ENCODE results near the gene NAV3. TPM values are rescaled to one million over a fixed set of nuclear protein-coding genes. Genes with fewer than 3 reads are reported as not detected.

Gene NAV3
- total RNA-seq, 1 donor from 2014 or later: 11.4 TPM

GRCh38 chr12:77785211-77785610 is 45.5 kb upstream of the NAV3 start:
- no peak overlapping the region for H3K4me3 ChIP-seq
- no peaks in the 10 kb centered on the region for H3K79me2 ChIP-seq (ENCODE audit: low read depth)
- H3F3A ChIP-seq (ENCODE audit: low read depth): no peaks in the 10 kb centered on the region
- no peak for DNase-seq (ENCODE audit: low spot score)
- no peak overlapping the region for H3K9ac ChIP-seq
- TF ChIP-seq, protein P1, sequence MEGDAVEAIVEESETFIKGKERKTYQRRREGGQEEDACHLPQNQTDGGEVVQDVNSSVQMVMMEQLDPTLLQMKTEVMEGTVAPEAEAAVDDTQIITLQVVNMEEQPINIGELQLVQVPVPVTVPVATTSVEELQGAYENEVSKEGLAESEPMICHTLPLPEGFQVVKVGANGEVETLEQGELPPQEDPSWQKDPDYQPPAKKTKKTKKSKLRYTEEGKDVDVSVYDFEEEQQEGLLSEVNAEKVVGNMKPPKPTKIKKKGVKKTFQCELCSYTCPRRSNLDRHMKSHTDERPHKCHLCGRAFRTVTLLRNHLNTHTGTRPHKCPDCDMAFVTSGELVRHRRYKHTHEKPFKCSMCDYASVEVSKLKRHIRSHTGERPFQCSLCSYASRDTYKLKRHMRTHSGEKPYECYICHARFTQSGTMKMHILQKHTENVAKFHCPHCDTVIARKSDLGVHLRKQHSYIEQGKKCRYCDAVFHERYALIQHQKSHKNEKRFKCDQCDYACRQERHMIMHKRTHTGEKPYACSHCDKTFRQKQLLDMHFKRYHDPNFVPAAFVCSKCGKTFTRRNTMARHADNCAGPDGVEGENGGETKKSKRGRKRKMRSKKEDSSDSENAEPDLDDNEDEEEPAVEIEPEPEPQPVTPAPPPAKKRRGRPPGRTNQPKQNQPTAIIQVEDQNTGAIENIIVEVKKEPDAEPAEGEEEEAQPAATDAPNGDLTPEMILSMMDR (IDR thresholded peaks at IDR 0.05): no peak
- TF ChIP-seq EZH2 (IDR thresholded peaks at IDR 0.05) (no peak), EZH2phosphoT487 (IDR thresholded peaks at IDR 0.05) (no peak)
- H3K4me1 ChIP-seq: peaks cover 10% of the 10 kb centered on the region
- H3K36me3 Mint-ChIP-seq: no peaks in the 10 kb centered on the region
- H3K36me3 ChIP-seq: no peaks in the 10 kb centered on the region
- H3K9me3 Mint-ChIP-seq: no peaks in the 10 kb centered on the region
- H3K27ac ChIP-seq: no peak overlapping the region
- no peaks in the 10 kb centered on the region for H3K27me3 ChIP-seq
- no peaks in the 10 kb centered on the region for H3K27me3 Mint-ChIP-seq (ENCODE audit: insufficient read depth, low read depth)
- H4K20me1 ChIP-seq (ENCODE audit: low read depth): no peaks in the 10 kb centered on the region
- H3K9me3 ChIP-seq (ENCODE audit: low read depth): no peaks in the 10 kb centered on the region
- H3K4me1 Mint-ChIP-seq: peaks cover 11% of the 10 kb centered on the region
- no peak overlapping the region for H2AFZ ChIP-seq (replicated peaks)
- H3K4me3 Mint-ChIP-seq: no peak overlapping the region
- no peak overlapping the region for H3K4me2 ChIP-seq
- no peak overlapping the region for H3K27ac Mint-ChIP-seq

DNA sequence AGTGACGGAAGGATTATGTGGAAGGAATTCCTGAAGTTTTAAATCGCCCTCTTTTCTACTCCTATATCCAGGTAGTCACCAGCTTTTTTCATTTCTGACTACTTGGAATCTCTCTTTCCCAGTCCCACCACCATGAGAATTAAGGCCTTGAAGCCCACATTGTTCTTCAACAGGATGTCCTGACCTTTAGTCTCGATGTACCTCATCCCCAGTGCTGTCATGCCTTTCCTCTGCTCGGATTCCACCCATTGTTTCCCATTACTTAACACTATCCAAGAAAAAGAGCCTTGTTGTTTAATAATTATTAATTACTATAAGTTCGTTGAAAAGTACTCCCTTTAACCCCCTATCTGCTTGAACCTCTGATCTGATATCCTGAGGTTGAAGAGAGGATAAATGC is 44.0 kb upstream of the NAV3 start:
- no peaks in the 10 kb centered on the region for H3K27me3 ChIP-seq
- no peak overlapping the region for H3K4me2 ChIP-seq
- H3K9ac ChIP-seq: no peak overlapping the region
- no peaks in the 10 kb centered on the region for H4K20me1 ChIP-seq (ENCODE audit: low read depth)
- H3F3A ChIP-seq (ENCODE audit: low read depth): no peaks in the 10 kb centered on the region
- no peaks in the 10 kb centered on the region for H3K36me3 ChIP-seq
- H3K4me1 ChIP-seq: peaks cover 10% of the 10 kb centered on the region
- no peak overlapping the region for H3K27ac ChIP-seq
- TF ChIP-seq EZH2phosphoT487 (IDR thresholded peaks at IDR 0.05): no peak
- no peak for TF ChIP-seq EZH2 (IDR thresholded peaks at IDR 0.05)
- TF ChIP-seq, protein P1 (IDR thresholded peaks at IDR 0.05): no peak
- Mint-ChIP-seq H3K4me3 (no peak overlapping the region), H3K4me1 (peaks cover 11% of the 10 kb centered on the region), H3K9me3 (no peaks in the 10 kb centered on the region), H3K36me3 (no peaks in the 10 kb centered on the region), H3K27ac (no peak overlapping the region), H3K27me3 (ENCODE audit: insufficient read depth, low read depth) (no peaks in the 10 kb centered on the region)
- no peaks in the 10 kb centered on the region for H3K9me3 ChIP-seq (ENCODE audit: low read depth)
- H3K79me2 ChIP-seq (ENCODE audit: low read depth): no peaks in the 10 kb centered on the region
- H2AFZ ChIP-seq (replicated peaks): no peak overlapping the region
- DNase-seq (ENCODE audit: low spot score): no peak
- no peak overlapping the region for H3K4me3 ChIP-seq

DNA sequence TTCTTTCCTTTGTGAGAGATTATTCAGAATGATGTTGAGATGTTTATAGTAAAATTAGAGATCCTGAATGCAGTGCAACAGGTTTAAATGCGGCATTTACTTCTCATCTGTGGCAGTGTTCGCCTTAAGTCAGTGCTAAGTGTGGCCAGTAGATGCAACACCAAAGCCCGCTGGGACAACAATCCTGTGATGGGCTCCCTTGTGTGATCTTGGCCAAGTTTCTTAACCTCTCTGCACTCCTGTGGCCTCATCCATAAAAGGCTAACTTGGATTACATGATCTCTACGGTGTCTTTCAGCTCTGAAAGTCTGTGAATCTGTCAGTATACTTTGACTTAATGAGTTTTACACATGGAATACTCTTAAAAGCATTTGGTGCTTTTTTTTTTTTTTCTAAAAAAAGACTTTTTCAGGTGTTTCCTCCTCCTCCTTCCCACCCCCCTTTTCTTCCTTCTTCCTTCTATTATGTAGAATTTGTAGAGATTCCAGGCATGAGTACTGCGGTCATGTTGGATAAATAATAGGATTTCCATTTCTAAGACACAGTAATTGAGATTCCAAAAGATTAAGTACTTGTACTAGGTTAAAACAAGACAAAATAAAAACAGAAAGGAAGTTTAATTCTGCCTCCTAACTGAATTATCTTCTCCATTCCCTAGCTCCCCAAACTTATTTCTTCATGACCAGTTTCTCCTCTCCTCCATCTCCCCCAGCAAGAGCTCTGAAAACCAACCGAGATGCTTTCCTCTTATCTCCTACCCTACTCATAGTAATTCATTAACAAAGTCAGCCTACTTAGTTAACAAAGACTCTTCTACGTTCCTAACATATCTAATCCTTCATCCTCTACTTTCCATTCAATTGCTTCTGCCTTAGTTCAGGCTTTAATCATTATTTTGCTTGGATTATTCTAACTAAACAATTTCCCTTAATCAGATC is 42.2 kb upstream of the NAV3 start:
- peak overlapping the region; percentile 2 for H3K27ac Mint-ChIP-seq
- Histone ChIP-seq H3K4me1 (peaks cover 10% of the 10 kb centered on the region), H3K9me3 (ENCODE audit: low read depth) (no peaks in the 10 kb centered on the region), H3F3A (ENCODE audit: low read depth) (no peaks in the 10 kb centered on the region), H3K9ac (no peak overlapping the region), H2AFZ (replicated peaks) (no peak overlapping the region), H3K27ac (no peak overlapping the region), H3K4me3 (no peak overlapping the region), H4K20me1 (ENCODE audit: low read depth) (no peaks in the 10 kb centered on the region), H3K4me2 (no peak overlapping the region), H3K79me2 (ENCODE audit: low read depth) (no peaks in the 10 kb centered on the region), H3K36me3 (no peaks in the 10 kb centered on the region), H3K27me3 (no peaks in the 10 kb centered on the region)
- H3K27me3 Mint-ChIP-seq (ENCODE audit: insufficient read depth, low read depth): no peaks in the 10 kb centered on the region
- no peak overlapping the region for H3K4me3 Mint-ChIP-seq
- H3K9me3 Mint-ChIP-seq: peaks cover 1% of the 10 kb centered on the region
- H3K4me1 Mint-ChIP-seq: peaks cover 11% of the 10 kb centered on the region
- TF ChIP-seq EZH2phosphoT487 (IDR thresholded peaks at IDR 0.05) (no peak), EZH2 (IDR thresholded peaks at IDR 0.05) (no peak)
- TF ChIP-seq, protein P1 (IDR thresholded peaks at IDR 0.05): no peak
- no peaks in the 10 kb centered on the region for H3K36me3 Mint-ChIP-seq
- no peak for DNase-seq (ENCODE audit: low spot score)

Measured in neural progenitor cell (in vitro differentiated cells).